PC-9 (cell line): Measurements from ENCODE around the gene GPR146.

Experiments
- CTCF ChIP-seq: fragments of 200-600 bp; sonication (generic); conservative IDR thresholded peaks from 2 replicates; pipeline ENCODE4 v1.6.1; 2017; ENCODE audit warnings: mixed run types, antibody characterized with exemption, mild to moderate bottlenecking, moderate library complexity
- EZH2 ChIP-seq: fragments of 200-600 bp; sonication (generic); IDR thresholded peaks from 2 replicates; pipeline ENCODE4 v1.8.0; 2017; ENCODE audit warnings: antibody characterized with exemption, low read depth

GRCh38 chr7:1092806-1093501 is 48.6 kb downstream of the GPR146 start:
- TF ChIP-seq CTCF, result no peak
- TF ChIP-seq EZH2, result no peak
